ENCODE results near the gene TNNI2. TPM values are rescaled to one million over a fixed set of nuclear protein-coding genes. Genes with fewer than 3 reads are reported as not detected.
A peak's percentile ranks its signal among the peaks of the same experiment; 100 is the strongest.

Gene TNNI2
- total and polyA plus RNA-seq, 10 of the 15 experiments (the other 5 are each of a cell fraction or from before 2014, with no cell fraction given): 0.14 to 0.79 (median 0.37) TPM; not detected in 4

- no peak overlapping the region for H3K4me3 ChIP-seq
- TF ChIP-seq POLR2A (IDR thresholded peaks at IDR 0.05; ENCODE audit: low read depth, low read length): peak; percentile 38
- no peak for TF ChIP-seq E2F8 (IDR thresholded peaks at IDR 0.05; ENCODE audit: low read depth, partially characterized antibody)
- TF ChIP-seq POLR2AphosphoS2 (IDR thresholded peaks at IDR 0.05; ENCODE audit: low read depth, low read length): 0 out of 2 replicates have a peak, but pooled peaks have one; percentile 19
- TF ChIP-seq ZNF687 (IDR thresholded peaks at IDR 0.05): no peak
- H3K4me2 ChIP-seq (ENCODE audit: control insufficient read depth, insufficient read depth): no peak overlapping the region
- H3K27ac ChIP-seq (ENCODE audit: control insufficient read depth, insufficient read depth): no peak overlapping the region
- RAD21 ChIA-PET (ENCODE audit: unreplicated experiment): no interaction called here
- CTCF ChIA-PET: no interaction called here
- no peak for ATAC-seq
- BruUV-seq (replicated peaks): no TSS peak
- H3K27me3 ChIP-seq (replicated peaks in 1 of 2; ENCODE audit: control insufficient read depth in 2 of 2, insufficient read depth in 2 of 2, low read length in 1 of 2): no peaks in the 10 kb centered on the region
- intact Hi-C loops (cut with micrococcal nuclease; ENCODE audit: unreplicated experiment) (loop anchor here (5.0 kb wide), 1 partner anchor 52 kb away; the partner anchor contains the start of gene TNNI2), in situ Hi-C loops (cut with MboI) (no loop called here)
- no peak overlapping the region for H2AFZ ChIP-seq (ENCODE audit: control insufficient read depth, low read depth, low read length)
- H3K79me2 ChIP-seq (ENCODE audit: control insufficient read depth, insufficient read depth, low read length): no peaks in the 10 kb centered on the region
- H3K4me1 ChIP-seq (ENCODE audit: control insufficient read depth, insufficient read depth, low read length): no peaks in the 10 kb centered on the region
- FAIRE-seq: no peak
- H3K9ac ChIP-seq (ENCODE audit: control insufficient read depth, insufficient read depth, low read length): no peak overlapping the region
- WGBS (ENCODE audit: insufficient coverage, insufficient replicate concordance, low lambda C conversion rate, missing lambda C conversion rate): 83% methylated on average over 31 of the region's 34 CpGs
- SMC1A ChIA-PET (ENCODE audit: uncharacterized antibody, unreplicated experiment): no interaction called here
- H3K9me3 ChIP-seq (replicated peaks; ENCODE audit: control insufficient read depth, insufficient read depth, low read length): no peaks in the 10 kb centered on the region
- DNase-seq (ENCODE audit: low read depth, low spot score): no peak
- no peaks in the 10 kb centered on the region for H4K20me1 ChIP-seq (ENCODE audit: control insufficient read depth, insufficient read depth)
- H3K36me3 ChIP-seq (ENCODE audit: control insufficient read depth in 2 of 2, insufficient read depth in 2 of 2, low read length in 1 of 2): peaks cover 24 to 30% of the 10 kb centered on the region in 2 experiments
- POLR2A ChIA-PET: no interaction called here
These were observed 50.6 kb downstream of the TNNI2 start for GRCh38 chr11:1889224-1889930.
